Effector CD8-positive, alpha-beta T cell (primary cell): Measurements from ENCODE around the gene CFAP99.
"Not testable (repeated sequence)": the region's sequence is repeated elsewhere in the genome, so short reads cannot be mapped to it uniquely, and the experiment has no call there.

Experiments
- DNase-seq: peaks from one replicate; lab custom pipeline; 2025; lab: John Stamatoyannopoulos, UW

CFAP99 gene

GRCh38 chr4:2428496-2429213 is 9.9 kb downstream of the CFAP99 start:
- DNase-seq: no peak

- DNase-seq: not testable (repeated sequence)
These were observed 11.4 kb downstream of the CFAP99 start for GRCh38 chr4:2429945-2430757.

- DNase-seq: no peak
These were observed 13.2 kb downstream of the CFAP99 start for GRCh38 chr4:2432004-2432403.

- DNase-seq: no peak
These were observed 14.3 kb downstream of the CFAP99 start for GRCh38 chr4:2432991-2433530.

GRCh38 chr4:2433609-2434350 is 15.0 kb downstream of the CFAP99 start:
- DNase-seq: no peak

GRCh38 chr4:2434420-2434819 is 15.7 kb downstream of the CFAP99 start:
- no peak for DNase-seq

GRCh38 chr4:2436301-2436700 is 17.5 kb downstream of the CFAP99 start:
- no peak for DNase-seq

- no peak for DNase-seq
These were observed 18.2 kb downstream of the CFAP99 start for GRCh38 chr4:2436761-2437474.

GRCh38 chr4:2437475-2438215 is 18.9 kb downstream of the CFAP99 start:
- DNase-seq: no peak

- no peak for DNase-seq
These were observed 20.3 kb downstream of the CFAP99 start for GRCh38 chr4:2438822-2439718.

- DNase-seq: peak; percentile 53
These were observed 22.8 kb downstream of the CFAP99 start for GRCh38 chr4:2441393-2442174.

- DNase-seq: no peak
These were observed 23.6 kb downstream of the CFAP99 start for GRCh38 chr4:2442175-2442993.

GRCh38 chr4:2443061-2443730 is 24.4 kb downstream of the CFAP99 start:
- no peak for DNase-seq

GRCh38 chr4:2443956-2444740 is 25.4 kb downstream of the CFAP99 start:
- DNase-seq: no peak

- no peak for DNase-seq
These were observed 26.4 kb downstream of the CFAP99 start for GRCh38 chr4:2445130-2445529.

- DNase-seq: no peak
These were observed 26.8 kb downstream of the CFAP99 start for GRCh38 chr4:2445571-2445970.
